B cell (primary cell): Measurements from ENCODE around the gene CHD6.

Experiments used
- EZH2 ChIP-seq: IDR thresholded peaks from 2 replicates; pipeline ENCODE4 v1.6.1; 2012; ENCODE audit warnings: borderline replicate concordance, low read depth, mild to moderate bottlenecking, moderate library complexity, low read length; ENCODE audit not compliant: insufficient read depth, poor library complexity, severe bottlenecking
- TF ChIP-seq, protein P1 (sequence below): fragments of 200-600 bp; IDR thresholded peaks from one replicate; pipeline ENCODE4 v1.8.0; 2022; ENCODE audit warnings: antibody characterized with exemption, mild to moderate bottlenecking

DNA sequence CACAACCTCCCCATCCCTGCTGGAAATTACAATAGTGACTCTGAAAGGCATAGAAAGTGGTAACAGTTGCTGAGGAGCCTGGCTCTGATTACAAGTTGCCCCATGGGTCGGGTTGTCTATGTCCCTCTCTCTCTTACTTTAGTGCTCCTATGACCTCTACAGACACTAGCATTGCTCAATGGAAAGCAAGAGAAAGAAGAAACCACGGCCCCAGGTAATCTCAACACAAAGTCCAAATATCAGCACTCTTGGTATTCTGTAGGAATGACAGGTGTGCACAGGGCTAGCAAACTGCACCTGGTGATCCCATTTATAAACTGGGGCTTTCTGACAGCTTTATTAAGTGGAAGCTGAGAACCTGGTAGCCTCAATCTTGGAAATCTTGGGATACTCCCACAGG is 171.2 kb downstream of the CHD6 start:
- TF ChIP-seq, protein P1, sequence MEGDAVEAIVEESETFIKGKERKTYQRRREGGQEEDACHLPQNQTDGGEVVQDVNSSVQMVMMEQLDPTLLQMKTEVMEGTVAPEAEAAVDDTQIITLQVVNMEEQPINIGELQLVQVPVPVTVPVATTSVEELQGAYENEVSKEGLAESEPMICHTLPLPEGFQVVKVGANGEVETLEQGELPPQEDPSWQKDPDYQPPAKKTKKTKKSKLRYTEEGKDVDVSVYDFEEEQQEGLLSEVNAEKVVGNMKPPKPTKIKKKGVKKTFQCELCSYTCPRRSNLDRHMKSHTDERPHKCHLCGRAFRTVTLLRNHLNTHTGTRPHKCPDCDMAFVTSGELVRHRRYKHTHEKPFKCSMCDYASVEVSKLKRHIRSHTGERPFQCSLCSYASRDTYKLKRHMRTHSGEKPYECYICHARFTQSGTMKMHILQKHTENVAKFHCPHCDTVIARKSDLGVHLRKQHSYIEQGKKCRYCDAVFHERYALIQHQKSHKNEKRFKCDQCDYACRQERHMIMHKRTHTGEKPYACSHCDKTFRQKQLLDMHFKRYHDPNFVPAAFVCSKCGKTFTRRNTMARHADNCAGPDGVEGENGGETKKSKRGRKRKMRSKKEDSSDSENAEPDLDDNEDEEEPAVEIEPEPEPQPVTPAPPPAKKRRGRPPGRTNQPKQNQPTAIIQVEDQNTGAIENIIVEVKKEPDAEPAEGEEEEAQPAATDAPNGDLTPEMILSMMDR, result no peak
- TF ChIP-seq EZH2, result no peak
